Activated CD8-positive, alpha-beta memory T cell treated with anti-CD3 and anti-CD28 coated beads, Interleukin-2, amount 10 ng/mL, durations not matched to agents 7 days and 5 days (primary cell): ENCODE data around the gene WWOX. TPM values are rescaled to one million over a fixed set of nuclear protein-coding genes. Genes with fewer than 3 reads are reported as not detected.

ENCODE experiments used
- ATAC-seq: fragments of 150-1000 bp; cut with Tn5 transposase; one replicate; pipeline ENCODE4 v1.10.0; 2021; ENCODE audit warnings: moderate library complexity
- CTCF ChIA-PET: fragments of 350-600 bp; sonication (Branson Sonifier 250); formaldehyde crosslinking; loops from one replicate; lab custom pipeline; 2021; ENCODE audit warnings: antibody characterized with exemption; lab: Charles Lee
- DNase-seq: peaks from one replicate; pipeline ENCODE4 v3.0.0-alpha.2; 2020
- H3K27ac Mint-ChIP-seq: one replicate; pipeline ENCODE4 v1.8.0; 2021; ENCODE audit warnings: mild to moderate bottlenecking, mixed read lengths
- H3K27me3 Mint-ChIP-seq: one replicate; pipeline ENCODE4 v1.8.0; 2021; ENCODE audit warnings: mixed read lengths
- H3K36me3 Mint-ChIP-seq: one replicate; pipeline ENCODE4 v1.8.0; 2021; ENCODE audit warnings: mild to moderate bottlenecking, mixed read lengths
- H3K4me1 Mint-ChIP-seq: one replicate; pipeline ENCODE4 v1.8.0; 2021; ENCODE audit warnings: mixed read lengths
- H3K4me3 Mint-ChIP-seq: one replicate; pipeline ENCODE4 v1.8.0; 2021; ENCODE audit warnings: mild to moderate bottlenecking, moderate library complexity, mixed read lengths
- H3K9me3 Mint-ChIP-seq: one replicate; pipeline ENCODE4 v1.8.0; 2022; ENCODE audit warnings: low read depth, mixed read lengths
- total RNA-seq, 2 experiments: library from RNA; stranded (reverse); gene quantifications; one replicate each; pipeline ENCODE4 v1.2.3, GENCODE V29; 2021

Gene WWOX
- total RNA-seq, 2 experiments from 2014 or later = 25.2 to 38.8 TPM

DNA sequence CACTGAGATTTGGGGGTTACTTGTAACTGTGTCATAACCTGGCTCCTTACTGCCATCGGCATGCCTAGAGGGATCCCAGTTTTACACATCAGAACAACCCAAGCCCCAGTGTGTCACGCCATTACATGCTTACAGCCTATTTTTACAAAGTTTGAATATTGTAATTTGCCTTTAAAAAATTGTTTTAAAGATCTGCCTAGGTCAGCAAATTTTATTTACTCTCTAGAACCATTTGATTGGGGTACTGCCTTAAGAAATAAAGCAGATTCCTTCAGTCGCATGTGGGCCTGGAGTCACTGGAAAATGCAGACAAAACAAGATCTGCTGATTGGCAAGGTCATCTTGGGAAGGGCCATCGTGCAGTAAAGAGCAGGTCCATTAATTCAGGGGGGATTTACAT, 566.9 kb downstream of the WWOX start:
- Mint-ChIP-seq H3K9me3 (no peaks in the 10 kb centered on the region), H3K27me3 (no peaks in the 10 kb centered on the region), H3K36me3 (no peaks in the 10 kb centered on the region), H3K27ac (no peak overlapping the region), H3K4me3 (no peak overlapping the region), H3K4me1 (no peaks in the 10 kb centered on the region)
- DNase-seq = no peak
- ATAC-seq = no peak
- CTCF ChIA-PET = no interaction called here

DNA sequence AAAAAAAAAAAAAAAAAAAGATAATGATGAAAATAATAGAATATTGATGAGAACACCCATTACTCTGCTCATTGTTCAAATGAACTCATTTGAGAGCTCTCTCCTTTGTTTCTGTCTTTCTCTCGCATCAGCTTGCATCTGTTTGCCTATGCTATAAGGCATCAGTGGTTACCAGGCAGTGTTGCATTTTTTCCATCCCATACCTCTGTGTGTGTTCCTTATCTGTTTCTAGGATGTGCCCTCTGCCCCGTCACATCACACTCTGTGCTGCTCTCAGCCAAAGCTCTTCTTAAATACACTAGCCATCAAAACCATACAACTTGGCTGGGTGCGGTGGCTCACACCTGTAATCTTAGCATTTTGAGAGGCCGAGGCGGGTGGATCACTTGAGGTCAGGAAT, 568.2 kb downstream of the WWOX start:
- Mint-ChIP-seq H3K4me3 (no peak overlapping the region), H3K9me3 (no peaks in the 10 kb centered on the region), H3K4me1 (no peaks in the 10 kb centered on the region), H3K27ac (no peak overlapping the region), H3K27me3 (no peaks in the 10 kb centered on the region), H3K36me3 (no peaks in the 10 kb centered on the region)
- DNase-seq (no peak), ATAC-seq (no peak)
- CTCF ChIA-PET = no interaction called here

DNA sequence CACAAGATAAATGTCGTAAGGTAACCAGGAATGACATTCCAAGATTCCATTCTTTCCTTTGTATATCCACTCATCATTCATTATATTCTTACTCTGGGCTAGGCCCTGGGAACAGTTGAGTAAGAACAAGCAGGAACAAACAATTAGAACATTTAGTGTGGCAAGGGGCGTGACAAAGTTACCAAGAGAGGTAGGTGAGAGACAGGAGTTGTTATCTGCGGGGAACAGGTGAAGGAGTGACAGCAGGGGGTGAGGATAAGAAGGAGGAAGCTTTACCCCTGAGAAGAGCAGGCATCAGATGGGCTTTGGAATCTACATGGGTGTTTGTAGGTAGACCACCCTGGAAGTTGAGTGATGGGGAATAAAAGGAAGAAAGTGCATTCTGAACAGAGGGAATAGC, 568.9 kb downstream of the WWOX start:
- CTCF ChIA-PET = no interaction called here
- ATAC-seq (no peak), DNase-seq (no peak)
- Mint-ChIP-seq H3K27ac (no peak overlapping the region), H3K4me3 (no peak overlapping the region), H3K4me1 (no peaks in the 10 kb centered on the region), H3K9me3 (no peaks in the 10 kb centered on the region), H3K36me3 (no peaks in the 10 kb centered on the region), H3K27me3 (no peaks in the 10 kb centered on the region)

DNA sequence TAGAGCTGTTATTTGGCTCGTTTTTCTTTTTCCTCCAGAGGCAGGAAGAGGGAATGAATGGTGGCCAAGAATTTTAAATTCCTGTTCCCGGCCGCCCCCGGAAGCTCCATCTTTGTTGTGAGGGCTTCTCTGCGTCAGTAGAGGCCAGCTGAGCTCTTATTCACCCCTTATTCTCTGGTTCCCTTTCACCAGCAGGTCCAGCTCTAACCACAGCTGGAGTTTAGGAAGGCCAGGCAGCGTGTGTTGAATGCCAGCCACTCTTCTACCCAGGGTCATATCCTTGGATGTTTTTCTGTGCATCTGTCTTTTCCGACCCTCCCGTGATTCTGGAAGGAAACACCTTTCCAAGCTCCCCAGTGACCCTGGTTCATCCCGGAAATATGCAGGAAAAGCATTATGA, 570.5 kb downstream of the WWOX start:
- CTCF ChIA-PET = no interaction called here

DNA sequence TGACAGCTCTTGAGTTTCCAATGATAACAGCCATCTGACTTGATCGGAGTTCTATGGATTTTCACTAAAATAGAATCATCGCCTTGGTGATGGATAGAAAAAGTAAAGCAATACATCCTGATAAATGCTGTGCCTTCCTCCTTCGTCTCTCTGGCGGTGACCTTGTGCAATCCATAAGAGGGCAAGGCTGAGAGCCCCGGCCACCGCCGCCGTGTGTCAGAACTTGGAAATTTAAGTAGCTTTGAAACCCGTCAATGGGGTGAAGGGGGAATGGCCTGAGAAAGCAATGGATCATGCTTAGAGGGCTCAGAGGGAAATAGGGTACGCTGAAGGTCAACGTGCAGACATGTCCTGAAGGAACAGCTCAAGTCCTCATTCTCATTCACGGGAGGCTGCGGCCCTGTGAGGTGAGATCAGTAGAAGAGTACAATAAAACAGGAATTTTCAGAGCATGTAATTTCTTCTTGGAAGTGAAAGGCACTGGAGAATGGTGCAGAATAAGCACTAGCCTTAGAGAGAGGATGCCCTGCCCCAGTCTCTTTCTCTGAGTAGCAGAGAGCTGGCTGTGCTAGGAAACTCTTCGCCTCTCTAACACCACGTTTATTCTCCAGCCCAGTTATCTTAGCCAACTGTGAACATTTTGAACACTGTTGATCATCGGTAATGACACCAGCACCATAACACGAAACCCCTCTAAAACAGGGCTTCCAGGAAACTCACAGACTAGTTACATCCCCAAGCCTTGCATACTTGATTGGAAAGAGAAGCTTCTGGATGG, 573.5 kb downstream of the WWOX start:
- H3K4me1 Mint-ChIP-seq = peaks cover 6% of the 10 kb centered on the region
- H3K36me3 Mint-ChIP-seq = no peaks in the 10 kb centered on the region
- H3K27me3 Mint-ChIP-seq = no peaks in the 10 kb centered on the region
- CTCF ChIA-PET = no interaction called here
- H3K9me3 Mint-ChIP-seq = no peaks in the 10 kb centered on the region
- no peak for DNase-seq
- ATAC-seq = no peak
- no peak overlapping the region for H3K4me3 Mint-ChIP-seq
- H3K27ac Mint-ChIP-seq = no peak overlapping the region

More for the DNA sequence above, 570.5 kb downstream of the WWOX start:
- H3K27ac Mint-ChIP-seq = no peak overlapping the region
- no peak overlapping the region for H3K4me3 Mint-ChIP-seq
- ATAC-seq (no peak), DNase-seq (no peak)
- H3K9me3 Mint-ChIP-seq = no peaks in the 10 kb centered on the region
- H3K36me3 Mint-ChIP-seq = no peaks in the 10 kb centered on the region
- H3K4me1 Mint-ChIP-seq = no peaks in the 10 kb centered on the region
- no peaks in the 10 kb centered on the region for H3K27me3 Mint-ChIP-seq

DNA sequence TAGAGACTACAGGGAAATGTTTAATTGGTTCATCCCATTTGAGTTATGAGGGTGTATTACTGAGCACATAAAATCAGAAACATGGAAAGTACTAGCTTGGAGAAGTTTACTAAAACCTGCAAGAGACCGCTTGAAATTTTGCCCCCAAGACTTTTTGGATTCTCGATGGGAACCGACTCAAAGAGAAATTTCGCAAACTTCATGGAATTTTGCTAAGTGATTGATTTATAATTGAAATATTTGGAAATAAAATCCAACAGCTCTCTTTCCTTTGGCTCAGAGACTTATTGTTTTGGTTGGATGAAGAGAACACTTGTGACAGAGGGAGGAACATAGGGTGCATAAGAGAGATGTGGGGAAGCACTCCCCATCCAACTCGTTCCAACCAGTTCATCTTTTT, 574.4 kb downstream of the WWOX start:
- ATAC-seq (no peak), DNase-seq (no peak)
- H3K27ac Mint-ChIP-seq = no peak overlapping the region
- no peaks in the 10 kb centered on the region for H3K27me3 Mint-ChIP-seq
- no peak overlapping the region for H3K4me3 Mint-ChIP-seq
- H3K4me1 Mint-ChIP-seq = peaks cover 8% of the 10 kb centered on the region
- H3K9me3 Mint-ChIP-seq = no peaks in the 10 kb centered on the region
- CTCF ChIA-PET = no interaction called here
- no peaks in the 10 kb centered on the region for H3K36me3 Mint-ChIP-seq

DNA sequence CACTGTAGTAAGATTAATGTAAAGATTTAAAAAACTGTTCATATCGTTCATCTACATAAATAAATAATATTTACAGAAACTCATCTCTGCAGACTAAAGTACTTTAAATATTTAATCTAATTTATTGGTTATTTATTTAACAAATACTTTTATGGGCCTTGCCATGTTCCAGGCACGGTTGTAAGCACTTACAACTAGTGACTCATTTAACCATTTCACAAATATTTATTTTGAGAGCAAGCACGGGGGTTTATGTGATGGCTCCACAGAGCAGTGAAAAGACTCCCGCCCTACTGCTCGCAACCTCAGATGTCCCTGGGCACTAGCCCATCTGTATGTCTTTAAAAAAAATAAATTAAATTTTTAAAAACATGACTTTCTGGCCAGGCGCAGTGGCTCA, 575.9 kb downstream of the WWOX start:
- ATAC-seq (no peak), DNase-seq (no peak)
- Mint-ChIP-seq H3K9me3 (no peaks in the 10 kb centered on the region), H3K4me3 (no peak overlapping the region), H3K27me3 (no peaks in the 10 kb centered on the region), H3K4me1 (peaks cover 8% of the 10 kb centered on the region), H3K36me3 (no peaks in the 10 kb centered on the region), H3K27ac (no peak overlapping the region)
- CTCF ChIA-PET = no interaction called here

DNA sequence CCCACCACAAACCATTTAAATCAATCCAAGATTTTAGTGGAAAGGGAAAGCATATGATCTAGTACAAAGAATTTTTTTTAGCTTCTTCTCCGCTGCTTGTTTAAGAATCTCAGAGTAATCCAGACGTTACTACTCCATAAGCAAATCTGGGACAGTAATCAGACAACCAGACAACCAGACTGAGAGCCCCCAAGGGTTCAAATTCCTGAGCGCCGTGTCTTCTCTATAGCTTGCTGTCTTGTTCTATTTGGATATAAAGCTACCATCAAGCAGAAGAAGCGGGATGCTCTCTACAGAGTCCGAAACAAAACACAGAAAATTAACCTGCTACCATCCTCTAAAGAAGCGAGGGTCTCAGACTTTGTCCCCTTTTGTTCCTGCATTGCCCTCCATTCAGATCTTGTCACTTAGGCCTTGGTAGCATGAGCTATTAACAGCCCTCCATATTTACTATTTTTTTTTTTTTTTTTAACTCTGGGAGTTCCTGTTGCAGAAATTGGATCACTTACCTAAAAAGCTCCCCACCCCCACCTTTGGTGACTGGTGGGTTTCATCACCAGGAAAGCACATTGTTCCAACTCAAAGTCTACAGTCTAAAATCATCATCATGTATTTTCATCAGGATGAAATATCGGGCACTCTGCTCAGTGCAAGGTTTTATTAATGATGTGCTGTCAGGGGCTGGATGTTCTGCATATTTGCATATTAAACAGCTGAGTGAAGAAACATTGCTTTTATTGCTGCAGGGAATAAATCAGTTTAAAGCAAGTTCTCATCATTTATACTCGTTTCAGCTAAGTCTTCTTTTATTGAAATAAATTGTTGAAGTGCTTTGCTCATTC, 576.7 kb downstream of the WWOX start:
- Mint-ChIP-seq H3K9me3 (no peaks in the 10 kb centered on the region), H3K27me3 (no peaks in the 10 kb centered on the region), H3K36me3 (no peaks in the 10 kb centered on the region), H3K4me3 (no peak overlapping the region), H3K4me1 (peaks cover 8% of the 10 kb centered on the region), H3K27ac (no peak overlapping the region)
- ATAC-seq (no peak), DNase-seq (no peak)
- CTCF ChIA-PET = no interaction called here

DNA sequence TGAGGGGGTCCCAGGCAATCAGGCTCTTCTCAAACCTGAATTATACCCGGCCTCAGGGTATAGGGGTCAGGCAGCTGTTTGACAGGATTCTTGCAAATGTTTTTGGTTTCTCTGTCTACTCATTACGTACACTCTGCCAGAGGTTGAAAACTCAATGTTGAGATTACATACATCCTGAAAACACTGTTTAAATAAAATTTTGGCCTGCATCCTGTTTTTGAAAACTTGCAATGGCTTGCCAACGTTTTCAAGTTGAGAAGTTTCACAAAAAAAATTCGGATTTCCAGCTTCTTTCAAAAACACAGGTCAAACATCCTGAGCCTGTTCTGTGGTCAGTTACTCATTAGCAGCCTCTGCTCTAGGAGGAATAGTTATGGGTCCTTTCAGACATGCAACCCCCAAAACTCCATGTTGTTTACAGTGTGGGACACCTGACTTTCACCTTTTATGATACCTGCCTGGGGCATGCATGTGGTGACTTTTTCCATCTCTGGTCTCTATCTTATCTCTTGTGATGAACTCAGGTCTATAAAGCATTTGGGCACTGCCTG, 577.8 kb downstream of the WWOX start:
- Mint-ChIP-seq H3K4me3 (no peak overlapping the region), H3K9me3 (no peaks in the 10 kb centered on the region), H3K27ac (no peak overlapping the region), H3K27me3 (no peaks in the 10 kb centered on the region), H3K4me1 (peaks cover 8% of the 10 kb centered on the region), H3K36me3 (no peaks in the 10 kb centered on the region)
- ATAC-seq (no peak), DNase-seq (no peak)
- CTCF ChIA-PET = no interaction called here

DNA sequence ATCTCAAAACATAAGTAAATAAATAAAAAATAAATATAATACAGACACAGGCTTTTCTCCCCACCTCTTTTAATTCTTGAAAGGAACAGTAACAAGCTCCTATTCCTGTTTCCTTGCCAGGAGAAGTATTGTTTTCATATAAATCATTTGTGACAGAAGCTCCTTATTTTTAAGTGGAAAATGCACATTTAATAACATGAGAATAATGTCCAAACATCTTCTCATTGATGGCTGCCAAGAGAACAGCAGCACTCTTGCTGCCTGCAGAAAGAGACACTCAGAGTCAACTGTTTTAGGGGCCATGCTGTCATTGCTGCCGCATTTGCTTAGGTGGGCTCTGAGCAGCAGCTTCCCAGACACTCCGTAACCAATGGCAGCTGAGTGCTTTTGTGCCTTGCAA, 580.1 kb downstream of the WWOX start:
- no peaks in the 10 kb centered on the region for H3K9me3 Mint-ChIP-seq
- ATAC-seq = no peak
- no peak overlapping the region for H3K4me3 Mint-ChIP-seq
- DNase-seq = no peak
- CTCF ChIA-PET = no interaction called here
- H3K4me1 Mint-ChIP-seq = peaks cover 8% of the 10 kb centered on the region
- no peaks in the 10 kb centered on the region for H3K27me3 Mint-ChIP-seq
- no peak overlapping the region for H3K27ac Mint-ChIP-seq
- H3K36me3 Mint-ChIP-seq = no peaks in the 10 kb centered on the region

DNA sequence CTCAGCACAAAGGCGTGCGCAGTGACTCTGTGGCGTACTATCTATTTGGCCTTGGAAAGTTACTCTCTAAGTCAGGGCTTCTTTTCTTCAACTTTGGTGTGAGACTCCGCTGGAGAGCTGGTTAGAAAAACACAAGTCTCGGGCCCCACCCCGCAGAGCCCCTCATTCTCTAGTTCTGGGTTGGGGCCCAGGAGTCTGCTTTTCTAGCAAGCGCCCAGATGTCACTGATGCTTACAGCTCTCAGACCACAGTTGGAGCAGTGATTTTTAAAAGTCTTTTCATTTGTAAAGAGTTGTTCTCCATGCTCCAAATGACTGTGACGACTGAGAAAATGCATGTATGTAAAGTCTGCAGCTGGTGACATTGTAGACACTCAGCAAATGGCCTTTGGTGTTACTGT, 582.3 kb downstream of the WWOX start:
- no peak overlapping the region for H3K27ac Mint-ChIP-seq
- H3K4me3 Mint-ChIP-seq = no peak overlapping the region
- no peaks in the 10 kb centered on the region for H3K9me3 Mint-ChIP-seq
- DNase-seq = no peak
- ATAC-seq = no peak
- H3K36me3 Mint-ChIP-seq = no peaks in the 10 kb centered on the region
- H3K27me3 Mint-ChIP-seq = no peaks in the 10 kb centered on the region
- CTCF ChIA-PET = no interaction called here
- H3K4me1 Mint-ChIP-seq = peaks cover 8% of the 10 kb centered on the region

DNA sequence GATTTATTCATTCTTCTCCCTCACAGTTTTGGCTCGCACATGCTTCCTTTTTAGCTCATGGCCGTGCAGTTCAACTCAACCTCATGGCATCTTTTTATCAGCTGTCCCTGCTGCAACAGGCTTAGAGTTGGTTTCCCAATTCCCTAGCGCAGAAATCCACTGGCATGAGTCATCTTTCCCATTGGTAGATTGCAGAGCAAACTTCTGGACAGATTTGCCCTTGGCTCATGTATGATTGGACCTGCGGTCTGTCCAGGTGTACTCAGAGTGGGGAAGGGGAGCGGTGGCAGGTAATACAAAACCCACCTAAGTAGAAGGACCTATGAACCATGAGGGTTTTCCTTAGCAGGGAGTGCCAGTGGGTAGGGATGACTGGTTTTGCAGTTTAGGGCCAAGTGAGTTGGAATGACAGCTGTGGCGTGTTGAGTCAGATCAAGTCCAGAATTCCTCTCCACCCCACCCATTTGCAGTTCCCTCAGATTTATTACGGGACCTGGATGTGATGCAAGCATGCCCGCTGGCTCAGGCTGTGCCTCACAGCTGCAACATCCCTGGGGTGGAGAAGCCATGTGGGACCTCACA, 584.7 kb downstream of the WWOX start:
- H3K36me3 Mint-ChIP-seq = no peaks in the 10 kb centered on the region
- no peaks in the 10 kb centered on the region for H3K9me3 Mint-ChIP-seq
- no peaks in the 10 kb centered on the region for H3K27me3 Mint-ChIP-seq
- no peak overlapping the region for H3K4me3 Mint-ChIP-seq
- CTCF ChIA-PET = no interaction called here
- H3K4me1 Mint-ChIP-seq = no peaks in the 10 kb centered on the region
- no peak for DNase-seq
- H3K27ac Mint-ChIP-seq = no peak overlapping the region
- ATAC-seq = no peak

DNA sequence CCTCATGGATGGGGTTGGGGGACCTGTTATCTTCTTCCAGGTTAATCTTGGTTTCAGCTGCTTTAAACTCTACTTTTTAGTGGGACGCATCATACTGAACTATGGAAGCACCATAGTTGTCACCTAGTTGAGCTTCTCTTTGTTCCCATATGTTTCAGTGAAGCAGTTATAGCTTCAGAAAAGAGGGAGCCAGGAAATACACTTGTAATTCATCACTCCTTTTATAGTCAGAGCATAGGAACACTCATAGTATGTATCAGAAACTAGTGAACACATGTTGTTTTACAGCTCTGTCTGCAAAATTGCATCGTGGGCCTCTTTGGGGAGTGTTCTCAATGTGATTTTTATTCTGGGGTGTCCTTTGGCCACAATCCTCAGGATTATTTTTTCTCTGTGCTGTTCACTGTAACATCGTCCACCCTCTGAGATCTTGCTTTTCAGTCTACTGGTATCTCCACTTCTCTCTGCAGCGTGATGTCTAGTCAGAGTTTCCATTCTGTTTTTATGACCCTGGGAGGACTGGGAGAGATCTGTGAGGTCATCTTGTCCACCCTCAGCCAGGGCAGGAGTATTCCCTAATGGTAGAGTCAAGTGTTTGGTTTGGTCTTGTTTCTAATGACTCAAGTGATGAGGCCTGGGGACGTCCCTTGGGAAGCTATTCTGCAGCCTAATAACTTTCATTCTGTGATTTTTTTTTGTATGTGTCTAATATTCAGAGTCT, 585.4 kb downstream of the WWOX start:
- ATAC-seq = no peak
- no peaks in the 10 kb centered on the region for H3K27me3 Mint-ChIP-seq

More for the DNA sequence above, 585.4 kb downstream of the WWOX start:
- Mint-ChIP-seq H3K36me3 (no peaks in the 10 kb centered on the region), H3K4me1 (no peaks in the 10 kb centered on the region), H3K27ac (no peak overlapping the region), H3K9me3 (no peaks in the 10 kb centered on the region), H3K4me3 (no peak overlapping the region)
- CTCF ChIA-PET = no interaction called here
- no peak for DNase-seq
